22Rv1 (cell line): ENCODE measurements around the gene KRTAP20-2.

ENCODE experiments used
- ZFX ChIP-seq: fragments of 450-650 bp; IDR thresholded peaks from 2 replicates; pipeline ENCODE4 v1.6.1; 2017; ENCODE audit warnings: antibody characterized with exemption, borderline replicate concordance
- TF ChIP-seq, protein P1 (sequence below): fragments of 450-650 bp; IDR thresholded peaks from 2 replicates; pipeline ENCODE4 v1.5.1; 2017; ENCODE audit warnings: mild to moderate bottlenecking

GRCh38 chr21:30684506-30684905, 49.5 kb downstream of the KRTAP20-2 start:
- TF ChIP-seq, protein P1, sequence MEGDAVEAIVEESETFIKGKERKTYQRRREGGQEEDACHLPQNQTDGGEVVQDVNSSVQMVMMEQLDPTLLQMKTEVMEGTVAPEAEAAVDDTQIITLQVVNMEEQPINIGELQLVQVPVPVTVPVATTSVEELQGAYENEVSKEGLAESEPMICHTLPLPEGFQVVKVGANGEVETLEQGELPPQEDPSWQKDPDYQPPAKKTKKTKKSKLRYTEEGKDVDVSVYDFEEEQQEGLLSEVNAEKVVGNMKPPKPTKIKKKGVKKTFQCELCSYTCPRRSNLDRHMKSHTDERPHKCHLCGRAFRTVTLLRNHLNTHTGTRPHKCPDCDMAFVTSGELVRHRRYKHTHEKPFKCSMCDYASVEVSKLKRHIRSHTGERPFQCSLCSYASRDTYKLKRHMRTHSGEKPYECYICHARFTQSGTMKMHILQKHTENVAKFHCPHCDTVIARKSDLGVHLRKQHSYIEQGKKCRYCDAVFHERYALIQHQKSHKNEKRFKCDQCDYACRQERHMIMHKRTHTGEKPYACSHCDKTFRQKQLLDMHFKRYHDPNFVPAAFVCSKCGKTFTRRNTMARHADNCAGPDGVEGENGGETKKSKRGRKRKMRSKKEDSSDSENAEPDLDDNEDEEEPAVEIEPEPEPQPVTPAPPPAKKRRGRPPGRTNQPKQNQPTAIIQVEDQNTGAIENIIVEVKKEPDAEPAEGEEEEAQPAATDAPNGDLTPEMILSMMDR: no peak
- TF ChIP-seq ZFX: no peak
